SK-MEL-5 (cell line): ENCODE results near the gene POLR1A. TPM values are rescaled to one million over a fixed set of nuclear protein-coding genes. Genes with fewer than 3 reads are reported as not detected.

Experiments used
- DNase-seq: peaks from one replicate; pipeline ENCODE4 v3.0.0-alpha.2; 2016; ENCODE audit warnings: low read depth, low spot score
- in situ Hi-C: cut with HindIII; loops from 2 replicates; pipeline ENCODE4 v1.10.0; 2016; ENCODE audit warnings: low sequenced_read_pairs, high pct_unique_total_duplicates, low pct_unique_long_range_greater_than_20kb
- polyA plus RNA-seq, 2 experiments: library from polyadenylated mRNA; depleted of rRNA; stranded (reverse); fragments of >200 nt; gene quantifications; 2 replicates each; pipeline ENCODE4 v1.2.3, GENCODE V29; 2015
- total RNA-seq: library from RNA; depleted of rRNA; stranded (reverse); fragments of >200 nt; shearing (Covaris generic); gene quantifications from 2 replicates; pipeline ENCODE4 v1.2.3, GENCODE V29; 2014; rRNA removed

The POLR1A gene
- 26.3 and 29.9 TPM in 2 replicates for total RNA-seq
- 29.5 and 37.5 TPM in 2 replicates for polyA plus RNA-seq (2015; cell fraction: cytosol; rRNA removed)
- polyA plus RNA-seq (2015; cell fraction: nucleus; rRNA removed) = 34.2 and 41.3 TPM in 2 replicates

- in situ Hi-C loops = no loop called here
- DNase-seq = peak; percentile 97
Measured at GRCh38 chr2:86105252-86105968, at the start of gene POLR1A. Gene POLR1A (minus strand): TSS chr2:86105886. CDS start chr2:86105776, 110 bp downstream.

GRCh38 chr2:86150502-86150901, 44.8 kb upstream of the POLR1A start:
- DNase-seq = no peak
- in situ Hi-C loops = no loop called here

- in situ Hi-C loops = no loop called here
- DNase-seq = peak; percentile 35
Measured at GRCh38 chr2:86147793-86148192, 42.1 kb upstream of the POLR1A start.

GRCh38 chr2:86143926-86144685, 38.4 kb upstream of the POLR1A start:
- DNase-seq = no peak
- in situ Hi-C loops = no loop called here

- in situ Hi-C loops = no loop called here
- no peak for DNase-seq
Measured at GRCh38 chr2:86143307-86143706, 37.6 kb upstream of the POLR1A start.

- DNase-seq = no peak
- in situ Hi-C loops = no loop called here
Measured at GRCh38 chr2:86142436-86143257, 37.0 kb upstream of the POLR1A start.

- peak; percentile 97 for DNase-seq
- in situ Hi-C loops = no loop called here
Measured at GRCh38 chr2:86140969-86141392, 35.3 kb upstream of the POLR1A start.

- in situ Hi-C loops = no loop called here
- DNase-seq = no peak
Measured at GRCh38 chr2:86139981-86140380, 34.3 kb upstream of the POLR1A start.

- in situ Hi-C loops = no loop called here
Measured at GRCh38 chr2:86138736-86139625, 33.3 kb upstream of the POLR1A start.

GRCh38 chr2:86136141-86136540, 30.5 kb upstream of the POLR1A start:
- in situ Hi-C loops = no loop called here
- DNase-seq = no peak

More at GRCh38 chr2:86138736-86139625, 33.3 kb upstream of the POLR1A start:
- no peak for DNase-seq

DNA sequence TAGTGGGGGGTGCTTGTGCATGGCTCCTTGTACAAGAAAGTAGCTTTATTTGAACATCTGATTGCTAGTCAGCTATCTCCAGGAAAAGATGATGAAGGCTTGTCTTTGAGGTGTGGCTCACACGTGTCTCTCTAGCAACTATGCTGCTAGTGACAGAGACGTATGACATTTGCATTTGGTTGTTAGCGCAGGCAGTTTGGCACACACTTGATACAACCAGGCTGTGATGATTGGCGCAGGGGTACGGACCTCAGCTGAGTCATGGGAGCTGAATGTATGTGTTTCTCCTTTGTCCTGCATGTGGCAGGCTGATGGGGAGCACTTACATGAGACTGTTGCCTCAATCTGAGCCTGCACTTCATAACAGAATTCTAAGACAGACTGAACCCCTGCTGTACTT, 30.0 kb upstream of the POLR1A start:
- in situ Hi-C loops = no loop called here
- no peak for DNase-seq

GRCh38 chr2:86134709-86135108, 29.0 kb upstream of the POLR1A start:
- in situ Hi-C loops = no loop called here
- no peak for DNase-seq

- DNase-seq = no peak
- in situ Hi-C loops = no loop called here
Measured at GRCh38 chr2:86124683-86125082, 19.0 kb upstream of the POLR1A start.

- DNase-seq = no peak
- in situ Hi-C loops = no loop called here
Measured at GRCh38 chr2:86123328-86123925, 17.7 kb upstream of the POLR1A start.

GRCh38 chr2:86118130-86118529, 12.4 kb upstream of the POLR1A start:
- in situ Hi-C loops = no loop called here
- DNase-seq = no peak

DNA sequence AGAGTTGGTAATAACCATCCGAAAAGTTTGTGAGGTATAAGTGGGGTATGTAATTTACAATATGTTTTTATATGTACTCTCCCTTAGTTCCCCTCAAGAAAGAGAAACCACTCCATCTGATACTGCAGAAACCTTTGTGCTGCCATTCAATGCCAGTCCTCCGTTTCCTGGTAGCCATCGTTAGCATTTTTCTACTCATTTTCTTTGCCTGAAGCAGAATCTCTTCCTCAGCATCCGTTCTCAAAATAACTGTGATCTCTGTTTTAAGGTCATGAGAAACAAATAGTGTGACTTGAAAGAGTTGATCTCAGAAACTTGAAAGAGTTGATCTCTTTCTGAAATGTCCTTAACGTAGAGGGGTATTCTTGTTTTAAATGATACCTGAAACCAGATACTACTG, 1.3 kb upstream of the POLR1A start:
- in situ Hi-C loops = no loop called here
- DNase-seq = peak; percentile 27
